Stomach (tissue), 9 donors: ENCODE measurements around the gene TMEM130. TPM values are rescaled to one million over a fixed set of nuclear protein-coding genes. Genes with fewer than 3 reads are reported as not detected.

Source experiments
- DNase-seq, 2 donors: peaks; one replicate each; pipeline versions ENCODE4 v3.0.0 to v3.0.0-alpha.2; 2013 to 2019
- H3K27ac ChIP-seq, 5 donors: fragments of 200-600 bp in 4 of 5; sonication (generic) in 4 of 5; one replicate each; pipeline ENCODE4 v1.5.1; 2013 to 2019; ENCODE audit warnings: mild to moderate bottlenecking in 1 of 5, moderate library complexity in 1 of 5
- H3K27me3 ChIP-seq, 3 donors: fragments of 200-600 bp; sonication (generic); one replicate each; pipeline ENCODE4 v1.5.1; 2017 to 2019; ENCODE audit warnings: mixed run types in 1 of 3
- H3K36me3 ChIP-seq, 4 donors: fragments of 200-600 bp; sonication (generic); 1 replicate in 3 of 4; 2 replicates in 1 of 4; pipeline ENCODE4 v1.5.1; 2016 to 2019
- H3K4me1 ChIP-seq, 4 donors: fragments of 200-600 bp; sonication (generic); one replicate each; pipeline ENCODE4 v1.5.1; 2016 to 2019
- H3K4me3 ChIP-seq, 4 donors: fragments of 200-600 bp; sonication (generic) in 3 of 4; one replicate each; pipeline ENCODE4 v1.5.1; 2016 to 2019; ENCODE audit warnings: mild to moderate bottlenecking in 1 of 4
- H3K9me3 ChIP-seq, 4 donors: fragments of 200-600 bp; sonication (generic); one replicate each; pipeline ENCODE4 v1.5.1; 2016 to 2019
- CTCF ChIP-seq, 7 experiments: fragments of 450-650 bp in 4 of 7; fragments of 200-600 bp in 3 of 7; sonication (generic) in 3 of 7; IDR thresholded peaks; one replicate each; pipeline ENCODE4 v1.5.1; 2016 to 2019; ENCODE audit warnings: antibody characterized with exemption in 7 of 7, control low read depth in 2 of 7, mild to moderate bottlenecking in 1 of 7
- EP300 ChIP-seq: sonication (generic); formaldehyde crosslinking; IDR thresholded peaks from one replicate; pipeline ENCODE4 v1.6.1; 2017; ENCODE audit warnings: antibody characterized with exemption
- POLR2A ChIP-seq, 4 donors: fragments of 450-650 bp; IDR thresholded peaks; one replicate each; pipeline ENCODE4 v1.6.1; 2016; ENCODE audit warnings: antibody characterized with exemption in 4 of 4, control low read depth in 2 of 4, mild to moderate bottlenecking in 1 of 4, moderate library complexity in 1 of 4
- POLR2AphosphoS5 ChIP-seq, 3 donors: sonication (generic); formaldehyde crosslinking; IDR thresholded peaks; one replicate each; pipeline ENCODE4 v1.6.1; 2016; ENCODE audit warnings: antibody characterized with exemption in 3 of 3
- WGBS, 5 donors: extraction: QIAGEN DNeasy Blood & Tissue Kit in 3 of 5; methylation state at CpG; one replicate each; pipeline versions ENCODE4 v1.1.5 to v1.1.7; 2013 to 2018; 5-methylcytosine and 5-hydroxymethylcytosine counted together
- intact Hi-C: fragments of 100-400 bp; cut with DNase I; formaldehyde crosslinking; loops from one replicate; pipeline ENCODE4 v1.15.1; 2023; ENCODE audit warnings: low total_unique reads
- polyA plus RNA-seq, 3 donors: library from polyadenylated mRNA; stranded (reverse); fragments of 200-250 nt; gene quantifications; one replicate each; pipeline ENCODE4 v1.2.3, GENCODE V29; 2013
- total RNA-seq, 5 donors: library from RNA; depleted of rRNA; stranded (reverse); fragments of >200 nt; gene quantifications; one replicate each; pipeline versions ENCODE4 v1.1.0 to v1.2.3, GENCODE V29; 2014 to 2016
- donor health status: healthy with polysubstance abuse.
- donor health status: Bipolar disorder and iron deficiency.
- donor health status: healthy.

Gene TMEM130
- total and polyA plus RNA-seq, 8 donors = 0.29 to 4.1 (median 0.63) TPM; not detected in 3

GRCh38 chr7:98907570-98907969 lies 37.8 kb upstream of the TMEM130 start:
- Histone ChIP-seq H3K27me3 (no peaks in the 10 kb centered on the region), H3K36me3 (peaks cover 75 to 100% (median 100%) of the 10 kb centered on the region in 4 donors), H3K4me1 (no peaks in the 10 kb centered on the region), H3K4me3 (no peak overlapping the region), H3K9me3 (no peaks in the 10 kb centered on the region), H3K27ac (no peak overlapping the region)
- DNase-seq = no peak
- no peak for TF ChIP-seq POLR2AphosphoS5 (IDR thresholded peaks at IDR 0.05)
- TF ChIP-seq CTCF (IDR thresholded peaks at IDR 0.05) = no peak
- TF ChIP-seq POLR2A (IDR thresholded peaks at IDR 0.05) = no peak
- no peak for TF ChIP-seq EP300
- intact Hi-C loops = no loop called here
- WGBS, 5 donors = 86 to 97% (median 92%) methylated on average over 5 of the region's 5 CpGs

DNA sequence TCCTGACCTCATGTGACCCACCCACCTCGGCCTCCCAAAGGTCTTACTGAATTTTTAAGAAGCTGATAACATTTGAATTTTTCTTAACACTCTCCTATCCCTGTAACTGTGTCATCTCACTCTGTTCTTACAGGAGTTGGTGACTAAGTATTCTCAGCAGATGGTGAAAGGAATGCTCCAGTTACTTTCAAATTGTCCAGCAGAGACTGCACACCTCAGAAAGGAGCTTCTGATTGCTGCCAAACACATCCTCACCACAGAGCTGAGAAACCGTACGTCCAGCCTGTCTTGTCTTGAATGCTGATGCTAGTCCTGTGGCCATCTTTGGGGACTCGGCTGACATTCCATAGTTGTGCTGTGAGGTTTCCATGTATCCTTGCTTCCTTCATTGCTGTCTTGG lies 33.4 kb upstream of the TMEM130 start:
- Histone ChIP-seq H3K36me3 (peaks cover 72 to 100% (median 100%) of the 10 kb centered on the region in 4 donors), H3K27ac (no peak overlapping the region), H3K4me1 (no peaks in the 10 kb centered on the region), H3K4me3 (no peak overlapping the region), H3K27me3 (no peaks in the 10 kb centered on the region), H3K9me3 (no peaks in the 10 kb centered on the region)
- intact Hi-C loops = no loop called here
- DNase-seq = no peak
- TF ChIP-seq POLR2AphosphoS5 (IDR thresholded peaks at IDR 0.05) (no peak), POLR2A (IDR thresholded peaks at IDR 0.05) (no peak), EP300 (no peak), CTCF (IDR thresholded peaks at IDR 0.05) (no peak)
- 93 to 100% (median 95%) methylated on average over 4 of the region's 4 CpGs for WGBS, 5 donors

GRCh38 chr7:98902523-98902922 lies 32.7 kb upstream of the TMEM130 start:
- H3K27me3 ChIP-seq = no peaks in the 10 kb centered on the region
- H3K36me3 ChIP-seq = peaks cover 79 to 100% (median 100%) of the 10 kb centered on the region in 4 donors
- no peaks in the 10 kb centered on the region for H3K4me1 ChIP-seq
- 89 to 94% (median 93%) methylated on average over 3 of the region's 3 CpGs for WGBS, 5 donors
- H3K9me3 ChIP-seq = no peaks in the 10 kb centered on the region
- H3K27ac ChIP-seq = no peak overlapping the region
- TF ChIP-seq EP300 (no peak), POLR2A (IDR thresholded peaks at IDR 0.05) (no peak), POLR2AphosphoS5 (IDR thresholded peaks at IDR 0.05) (no peak), CTCF (IDR thresholded peaks at IDR 0.05) (no peak)
- no peak for DNase-seq
- no peak overlapping the region for H3K4me3 ChIP-seq
- intact Hi-C loops = no loop called here

GRCh38 chr7:98900815-98901214 lies 31.0 kb upstream of the TMEM130 start:
- H3K36me3 ChIP-seq = peaks cover 82 to 100% (median 100%) of the 10 kb centered on the region in 4 donors
- TF ChIP-seq POLR2A (IDR thresholded peaks at IDR 0.05) (no peak), POLR2AphosphoS5 (IDR thresholded peaks at IDR 0.05) (no peak), EP300 (no peak), CTCF (IDR thresholded peaks at IDR 0.05) (no peak)

More at GRCh38 chr7:98900815-98901214, 31.0 kb upstream of the TMEM130 start:
- no peak for DNase-seq
- Histone ChIP-seq H3K4me1 (no peaks in the 10 kb centered on the region), H3K27me3 (no peaks in the 10 kb centered on the region), H3K9me3 (no peaks in the 10 kb centered on the region), H3K4me3 (no peak overlapping the region), H3K27ac (no peak overlapping the region)
- intact Hi-C loops = no loop called here
- 90 to 99% (median 95%) methylated on average over 3 of the region's 3 CpGs for WGBS, 5 donors
